IPS-NIHi11 (cell line): ENCODE data around the gene RASA4B.
"Not testable (repeated sequence)": the region's sequence is repeated elsewhere in the genome, so short reads cannot be mapped to it uniquely, and the experiment has no call there.

Experiments
- DNase-seq: peaks from one replicate; pipeline ENCODE4 v3.0.0; 2012; ENCODE audit warnings: mixed read lengths, low spot score

RASA4B gene

GRCh38 chr7:102517550-102518147 lies at the start of gene RASA4B:
TSS of gene RASA4B (minus strand) at chr7:102517777. CDS start at chr7:102517710, 67 bp downstream.
- not testable (repeated sequence) for DNase-seq

DNA sequence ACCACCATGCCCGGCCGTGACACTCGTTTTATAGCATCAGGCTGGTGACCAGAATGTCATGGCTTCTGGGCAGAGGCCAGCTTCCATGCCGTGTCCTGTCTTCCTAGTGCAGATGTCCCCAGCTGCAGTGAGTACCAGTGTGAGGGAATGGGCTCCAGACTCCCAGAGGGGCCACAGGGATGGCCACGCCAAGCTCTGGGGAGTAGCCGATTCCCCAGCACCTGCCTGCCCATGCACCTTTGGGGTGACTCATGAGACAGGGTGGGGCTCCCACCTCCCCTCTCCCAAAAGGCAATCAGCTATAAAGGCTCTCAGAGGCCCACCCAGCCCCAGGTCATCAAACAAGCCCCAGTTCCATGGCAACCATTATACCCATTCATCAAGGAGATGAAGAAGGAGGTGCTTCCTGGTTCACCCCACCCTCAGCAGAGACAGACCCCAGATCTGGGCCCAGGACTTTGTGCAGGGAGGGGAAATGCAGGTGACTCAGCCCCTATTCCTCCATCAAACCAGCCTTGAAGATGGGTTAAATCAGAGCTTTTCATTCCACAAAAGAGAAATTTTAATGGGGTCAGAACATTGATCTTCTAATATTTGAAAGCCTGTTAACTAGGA lies 33.3 kb upstream of the RASA4B start, which contains the start of gene SPDYE2:
Gene SPDYE2, plus strand, starts transcription at position 419 of the 615 bp plus-strand sequence. CDS start 2,030 bp downstream, outside the sequence.
- DNase-seq = not testable (repeated sequence)

GRCh38 chr7:102546353-102546752 lies 28.8 kb upstream of the RASA4B start:
- DNase-seq = not testable (repeated sequence)

DNA sequence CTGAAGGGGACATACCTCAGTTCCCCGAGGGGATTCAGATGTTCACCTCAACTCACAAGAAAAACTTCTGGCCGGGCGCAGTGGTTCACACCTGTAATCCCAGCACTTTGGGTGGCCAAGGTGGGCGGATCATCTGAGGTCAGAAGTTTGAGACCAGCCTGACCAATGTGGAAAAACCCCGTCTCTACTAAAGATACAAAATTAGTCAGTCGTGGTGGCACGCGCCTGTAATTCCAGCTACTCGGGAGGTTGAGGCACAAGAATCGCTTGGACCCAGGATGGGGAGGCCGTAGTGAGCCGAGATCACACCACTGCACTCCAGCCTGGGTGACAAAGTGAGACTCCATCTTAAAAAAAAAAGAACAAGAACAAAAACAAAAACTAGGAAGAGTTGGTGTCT lies 27.7 kb upstream of the RASA4B start:
- not testable (repeated sequence) for DNase-seq

DNA sequence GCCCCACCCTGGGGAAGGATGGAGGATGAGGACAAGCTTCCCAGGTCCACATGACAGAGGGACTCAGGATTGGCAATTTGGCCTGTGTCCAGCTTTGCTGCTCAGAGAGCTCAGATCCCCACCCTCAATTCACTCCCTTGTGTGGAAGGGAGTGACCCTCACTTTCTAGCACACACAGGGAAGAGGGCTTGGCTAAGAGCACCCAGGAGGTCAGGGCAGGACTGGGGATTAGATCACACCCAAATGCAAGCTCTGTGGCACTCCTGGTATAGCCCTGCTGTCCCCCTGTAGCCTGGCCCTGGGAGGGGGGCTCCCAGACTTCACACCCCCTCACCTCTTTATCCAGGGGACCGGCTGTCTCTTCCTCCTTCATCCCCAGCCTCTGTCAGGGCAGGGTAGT lies 26.8 kb upstream of the RASA4B start:
- DNase-seq = not testable (repeated sequence)

DNA sequence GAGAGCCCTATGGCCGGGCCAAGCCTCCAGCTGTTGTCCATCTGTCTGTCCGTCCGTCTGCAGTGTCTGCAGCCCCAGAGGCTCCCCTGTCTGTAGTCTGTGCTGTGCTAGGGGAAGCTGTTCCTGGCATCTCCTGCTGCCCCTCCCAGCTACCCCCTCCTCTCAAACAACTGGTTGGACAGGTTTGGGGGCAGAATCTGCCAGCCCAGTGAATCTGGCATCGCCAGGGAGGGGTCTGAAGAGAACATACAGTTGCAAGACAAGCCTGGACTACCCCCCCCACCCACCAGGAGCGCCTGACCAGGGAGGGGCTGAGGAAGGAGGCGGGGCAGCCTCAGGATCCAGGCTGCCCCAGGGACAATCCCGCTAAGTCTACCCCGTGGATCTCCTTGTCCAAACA lies 26.0 kb upstream of the RASA4B start, which contains the start of gene UPK3BL2:
Gene UPK3BL2, minus strand, starts transcription at position 101 of the 400 bp plus-strand sequence. Its CDS starts 60 bp downstream, at position 41.
- not testable (repeated sequence) for DNase-seq

DNA sequence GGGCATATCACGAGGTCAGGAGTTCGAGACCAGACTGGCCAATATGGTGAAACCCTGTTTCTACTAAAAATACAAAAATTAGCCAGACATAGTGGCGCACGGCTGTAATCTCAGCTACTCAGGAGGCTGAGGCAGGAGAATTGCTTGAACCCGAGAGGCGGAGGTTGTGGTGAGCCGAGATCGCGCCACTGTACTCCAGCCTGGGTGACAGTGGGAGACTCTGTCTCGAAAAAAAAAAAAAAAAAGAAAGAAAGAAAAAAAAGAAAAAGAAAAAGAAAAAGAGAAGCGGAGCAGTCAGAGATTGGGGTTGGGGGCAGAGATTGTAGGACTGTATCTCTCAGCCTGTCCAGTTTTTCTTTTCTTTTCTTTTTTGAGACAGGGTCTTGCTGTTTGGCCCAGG lies 25.2 kb upstream of the RASA4B start:
- DNase-seq = not testable (repeated sequence)

DNA sequence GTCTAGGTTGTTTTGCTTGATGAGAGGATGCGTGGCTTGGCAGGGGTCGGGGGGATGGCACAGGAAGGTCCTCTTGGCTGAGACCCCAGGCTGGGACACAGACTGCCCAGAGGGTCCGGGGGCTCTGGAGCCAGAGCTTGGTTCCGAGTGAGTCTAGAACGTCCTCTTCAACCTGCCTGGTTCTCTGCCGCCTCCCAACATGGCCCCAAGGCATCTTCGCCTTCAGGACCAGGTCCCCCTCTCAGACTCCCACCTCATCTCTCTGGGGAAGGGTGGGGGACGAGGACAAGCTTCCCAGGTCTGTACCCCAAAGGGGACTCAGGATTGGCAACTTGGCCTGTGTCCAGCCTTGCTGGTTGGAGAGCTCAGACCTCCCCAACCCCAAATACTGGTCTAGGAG lies 24.5 kb upstream of the RASA4B start:
- DNase-seq = not testable (repeated sequence)

DNA sequence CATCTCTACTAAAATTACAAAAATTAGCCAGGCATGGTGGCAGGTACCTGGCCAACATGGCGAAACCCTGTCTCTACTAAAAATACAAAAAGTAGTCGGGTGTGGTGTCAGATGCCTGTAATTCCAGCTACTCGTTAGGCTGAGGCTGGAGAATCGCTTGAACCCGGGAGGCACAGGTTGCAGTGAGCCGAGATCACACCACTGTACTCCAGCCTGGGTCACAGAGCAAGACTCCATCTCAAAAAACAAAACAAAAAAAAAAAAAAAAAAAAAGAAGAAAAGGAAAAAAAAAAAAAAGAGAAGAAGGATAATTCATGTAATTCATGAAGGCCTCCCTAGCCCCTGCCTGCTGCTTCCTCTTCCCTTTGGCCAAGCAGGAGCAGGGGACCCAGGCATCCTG lies 23.0 kb upstream of the RASA4B start:
- not testable (repeated sequence) for DNase-seq

GRCh38 chr7:102535062-102535615 lies 17.6 kb upstream of the RASA4B start:
- DNase-seq = not testable (repeated sequence)

DNA sequence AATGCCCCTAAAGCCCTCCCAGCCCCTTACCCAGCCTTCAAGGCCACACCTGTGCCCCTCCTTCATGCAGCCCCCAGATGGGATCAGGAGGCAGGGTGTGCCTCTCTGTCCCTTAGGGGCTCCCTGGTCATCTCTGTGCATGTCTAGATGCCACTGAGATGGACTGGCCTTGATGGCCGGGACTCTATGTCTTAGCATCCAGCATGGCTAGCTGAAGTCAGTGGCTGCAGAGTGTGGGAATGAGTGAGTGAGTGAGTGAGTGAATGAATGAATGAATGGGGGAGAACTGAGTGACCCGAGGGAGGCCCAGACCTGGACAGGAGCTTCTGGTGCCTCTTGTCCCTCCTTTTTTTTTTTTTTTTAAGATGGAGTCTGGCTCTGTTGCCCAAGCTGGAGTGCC lies 14.6 kb upstream of the RASA4B start:
- DNase-seq = not testable (repeated sequence)

GRCh38 chr7:102531583-102531982 lies 14.0 kb upstream of the RASA4B start:
- not testable (repeated sequence) for DNase-seq

DNA sequence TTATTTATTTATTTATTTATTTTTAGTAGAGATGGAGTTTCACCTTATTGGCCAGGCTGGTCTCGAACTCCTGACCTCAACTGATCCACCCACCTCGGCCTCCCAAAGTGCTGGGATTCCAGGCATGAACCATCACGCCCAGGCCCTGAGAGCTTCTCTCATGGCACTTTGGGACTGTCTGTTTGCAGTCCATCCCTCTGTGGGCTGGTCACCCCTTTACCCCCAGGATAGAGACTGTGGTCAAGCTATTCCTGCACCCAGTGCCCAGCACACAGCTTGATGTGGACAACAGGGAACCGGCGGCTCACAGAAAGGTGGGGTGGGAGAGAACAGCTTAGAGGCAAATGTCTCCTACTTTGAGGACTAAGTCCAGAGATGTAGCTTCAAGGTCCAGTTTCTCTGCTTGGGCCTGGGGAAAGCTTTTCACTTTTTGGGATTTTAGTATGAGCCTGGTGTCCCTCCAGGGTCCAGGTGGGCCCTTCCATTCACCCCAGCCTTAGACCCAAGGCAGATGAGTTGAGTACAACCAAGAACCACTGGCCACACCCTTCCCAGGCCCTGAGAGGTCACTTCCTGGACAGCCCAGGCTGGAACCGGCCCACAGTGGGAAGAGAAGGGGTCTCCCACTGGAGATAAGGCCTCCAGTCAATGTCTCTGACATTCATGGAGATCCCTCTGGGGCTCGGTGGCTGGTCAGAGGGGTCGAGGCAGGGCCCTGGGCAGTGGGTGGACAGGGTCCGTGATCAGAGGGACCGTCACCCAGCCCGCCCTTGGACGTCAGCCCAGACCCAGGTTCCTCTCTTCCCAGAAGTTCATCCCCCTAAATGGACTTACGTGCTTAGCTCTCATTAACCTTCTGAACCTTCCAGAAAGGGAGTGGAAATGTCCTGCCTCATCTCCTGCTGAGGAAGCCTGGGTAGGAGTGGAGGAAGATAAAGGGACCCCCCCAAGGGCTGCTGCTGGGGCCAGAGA lies 10.5 kb upstream of the RASA4B start:
- not testable (repeated sequence) for DNase-seq

DNA sequence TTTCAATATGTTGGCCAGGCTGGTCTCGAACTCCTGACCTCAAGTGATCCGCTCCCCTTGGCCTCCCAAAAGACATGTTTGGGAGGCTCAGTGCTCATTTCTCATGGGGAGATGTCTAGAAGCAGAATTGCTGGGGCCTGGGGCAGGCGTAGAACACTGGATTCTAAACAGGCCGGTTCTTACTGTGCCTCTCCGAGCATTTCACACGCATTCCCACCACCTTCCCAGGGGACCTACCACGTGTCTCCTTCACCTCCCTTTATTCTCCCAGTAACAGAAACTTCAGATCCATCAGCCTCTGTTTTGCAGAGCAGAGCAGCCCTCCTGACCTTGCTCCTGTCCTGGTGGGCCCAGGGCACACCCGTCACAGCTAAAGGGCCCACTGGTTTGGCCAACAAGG lies 9.6 kb upstream of the RASA4B start:
- DNase-seq = not testable (repeated sequence)

- DNase-seq = not testable (repeated sequence)
These were observed 7.2 kb upstream of the RASA4B start for GRCh38 chr7:102524803-102525202.

DNA sequence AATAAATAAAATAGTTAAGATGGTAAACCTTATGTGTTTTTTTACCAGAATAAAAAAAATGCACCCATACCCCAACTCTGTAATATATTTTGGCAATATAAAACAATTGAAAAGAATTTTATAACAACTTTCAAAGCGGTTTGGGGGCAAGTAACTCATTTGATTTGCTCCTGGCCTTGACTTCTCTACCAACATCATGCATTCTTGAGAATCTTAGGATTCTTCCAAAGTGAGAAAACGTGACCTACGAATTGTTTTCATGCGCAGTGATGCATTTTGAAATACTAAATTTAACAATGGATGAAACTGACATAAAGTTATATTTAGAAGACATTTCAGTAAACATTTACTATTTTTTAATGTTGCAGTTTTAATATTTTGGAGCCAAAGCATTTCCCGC lies 3.2 kb upstream of the RASA4B start:
- not testable (repeated sequence) for DNase-seq

- not testable (repeated sequence) for DNase-seq
These were observed 626 bp downstream of the RASA4B start for GRCh38 chr7:102516951-102517350.

DNA sequence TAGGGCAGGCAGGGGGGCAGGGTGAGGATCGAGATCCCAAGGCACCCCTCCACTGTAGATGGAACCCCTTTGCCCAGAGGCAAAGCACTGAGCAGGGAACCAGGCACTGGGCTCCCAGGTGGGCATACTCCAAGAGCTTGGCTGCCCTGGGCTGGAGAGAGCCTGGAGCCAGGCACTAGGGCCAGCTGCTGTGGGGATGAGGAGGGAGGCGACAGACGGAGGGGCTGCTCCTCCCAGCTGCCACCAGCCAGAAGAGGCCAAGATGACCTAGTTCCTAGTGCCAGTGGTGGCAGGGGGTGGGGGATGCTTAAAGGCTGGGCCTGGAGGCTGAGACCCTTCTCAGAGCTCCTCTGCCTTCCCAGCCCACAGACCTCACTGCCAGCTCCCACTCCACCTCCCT lies 1.7 kb downstream of the RASA4B start:
- DNase-seq = not testable (repeated sequence)

DNA sequence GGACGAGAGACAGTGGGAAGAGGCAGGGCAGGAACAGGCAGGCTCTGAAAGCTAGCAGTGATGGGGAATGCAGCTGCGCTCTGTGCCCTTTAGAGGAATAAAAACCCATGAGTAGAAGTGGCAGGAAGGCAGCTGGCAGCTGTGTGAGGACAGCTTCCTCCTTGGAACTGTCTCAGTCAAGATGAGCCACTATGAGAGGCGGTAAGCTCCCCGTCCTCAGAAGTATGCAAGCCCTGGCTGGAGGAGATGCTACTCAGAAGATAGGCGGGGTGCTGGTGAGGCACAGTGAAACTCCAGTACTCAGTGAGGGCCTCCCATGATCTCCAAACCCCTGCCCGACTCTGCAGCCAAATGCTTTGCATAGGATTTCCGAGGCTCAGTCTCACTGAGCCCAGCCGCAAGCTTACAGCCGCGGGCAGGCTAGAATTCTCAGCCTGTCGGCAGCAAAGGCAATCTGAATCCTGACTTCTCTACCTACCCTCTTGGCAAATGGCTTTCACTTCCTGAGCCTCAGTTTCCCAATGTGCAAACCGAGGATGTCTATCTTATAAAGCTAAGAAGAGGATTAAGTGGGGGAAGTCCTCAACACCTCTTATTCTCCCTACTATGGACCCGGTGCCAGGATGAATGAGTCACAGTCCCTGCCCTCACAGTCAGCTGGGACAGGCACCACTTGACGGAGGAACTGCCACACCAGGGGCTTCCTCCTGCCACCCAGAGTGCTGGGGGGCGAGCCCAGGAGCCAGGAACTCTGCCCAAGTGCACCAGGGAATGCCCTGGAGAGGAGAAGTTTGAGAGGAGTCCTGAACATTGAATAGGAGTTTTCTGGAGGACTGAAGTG lies 2.5 kb downstream of the RASA4B start:
- not testable (repeated sequence) for DNase-seq

GRCh38 chr7:102512642-102513221 lies 4.8 kb downstream of the RASA4B start:
- DNase-seq = not testable (repeated sequence)
